SK-N-SH treated with all-trans-retinoic acid at 6 μM for 48 hours (cell line): ENCODE measurements around the gene ZNF683.
"Not testable (repeated sequence)": the region's sequence is repeated elsewhere in the genome, so short reads cannot be mapped to it uniquely, and the experiment has no call there.

Source experiments
- ARNTL ChIP-seq: fragments of 450-650 bp; formaldehyde crosslinking; IDR thresholded peaks from 2 replicates; pipeline ENCODE4 v1.5.0; 2020; ENCODE audit warnings: low read depth, mild to moderate bottlenecking, moderate library complexity, borderline replicate concordance
- CSDC2 ChIP-seq: fragments of 250-450 bp; sonication (Bioruptor Pico); IDR thresholded peaks from 2 replicates; pipeline ENCODE4 v1.5.0; 2020; ENCODE audit warnings: mild to moderate bottlenecking, moderate library complexity
- GLIS3 ChIP-seq: fragments of 250-450 bp; sonication (Bioruptor Pico); IDR thresholded peaks from 2 replicates; pipeline ENCODE4 v1.5.0; 2020; ENCODE audit warnings: mild to moderate bottlenecking, moderate library complexity
- PPARA ChIP-seq: fragments of 250-450 bp; sonication (Bioruptor Pico); IDR thresholded peaks from 2 replicates; pipeline ENCODE4 v1.5.0; 2020; ENCODE audit warnings: mild to moderate bottlenecking, borderline replicate concordance
- RARB ChIP-seq: fragments of 250-450 bp; sonication (Bioruptor Pico); IDR thresholded peaks from 2 replicates; pipeline ENCODE4 v1.8.0; 2021; ENCODE audit warnings: mild to moderate bottlenecking, moderate library complexity
- TCF4 ChIP-seq: fragments of 250-450 bp; sonication (Bioruptor Pico); IDR thresholded peaks from 2 replicates; pipeline ENCODE4 v1.8.0; 2021; ENCODE audit warnings: mild to moderate bottlenecking, moderate library complexity, borderline replicate concordance
- ZFP3 ChIP-seq: fragments of 250-450 bp; sonication (Bioruptor Pico); IDR thresholded peaks from 2 replicates; pipeline ENCODE4 v1.5.0; 2020; ENCODE audit warnings: mild to moderate bottlenecking, moderate library complexity
- ZFP30 ChIP-seq: fragments of 450-650 bp; formaldehyde crosslinking; IDR thresholded peaks from 2 replicates; pipeline ENCODE4 v1.5.0; 2022; ENCODE audit warnings: mild to moderate bottlenecking, moderate library complexity
- ZNF565 ChIP-seq: fragments of 450-650 bp; formaldehyde crosslinking; conservative IDR thresholded peaks from 2 replicates; pipeline ENCODE4 v1.5.0; 2020; ENCODE audit warnings: low read depth, mild to moderate bottlenecking, moderate library complexity
- ZNF8 ChIP-seq: fragments of 450-650 bp; formaldehyde crosslinking; IDR thresholded peaks from 2 replicates; pipeline ENCODE4 v1.5.0; 2020; ENCODE audit warnings: mild to moderate bottlenecking, moderate library complexity
- TF ChIP-seq, protein P1 (sequence below): fragments of 250-450 bp; sonication (Bioruptor Pico); IDR thresholded peaks from 2 replicates; pipeline ENCODE4 v1.8.0; 2021; ENCODE audit warnings: low read depth, mild to moderate bottlenecking, moderate library complexity, borderline replicate concordance
- TF ChIP-seq, protein P2 (sequence below): fragments of 250-450 bp; sonication (Bioruptor Pico); IDR thresholded peaks from 2 replicates; pipeline ENCODE4 v1.8.0; 2020; ENCODE audit warnings: mild to moderate bottlenecking, moderate library complexity, borderline replicate concordance
- TF ChIP-seq, protein P3 (sequence below): fragments of 250-450 bp; sonication (Bioruptor Pico); IDR thresholded peaks from 2 replicates; pipeline ENCODE4 v1.5.0; 2020; ENCODE audit warnings: mild to moderate bottlenecking, moderate library complexity

DNA sequence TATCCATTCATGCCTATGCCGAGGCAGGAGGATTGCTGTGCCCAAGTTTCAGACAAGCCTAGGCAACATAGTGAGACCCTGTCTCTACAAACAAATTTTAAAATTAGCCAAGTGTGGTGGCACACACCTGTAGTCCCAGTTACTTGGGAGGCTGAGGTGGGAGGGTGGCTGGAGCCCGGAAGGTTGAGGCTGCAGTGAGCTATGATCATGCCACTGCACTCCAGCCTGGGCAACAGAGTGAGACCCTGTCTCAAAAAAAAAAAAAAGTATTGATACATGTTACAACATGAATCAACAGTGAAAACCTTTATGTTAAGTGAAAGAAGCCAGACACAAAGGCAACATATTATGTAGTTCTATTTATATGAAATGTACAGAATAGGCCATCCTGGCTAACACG lies 12.5 kb upstream of the ZNF683 start:
- TF ChIP-seq PPARA; ZNF565 (CRISPR knock-in tag); ZFP3 (CRISPR knock-in tag); RARB (CRISPR knock-in tag); ZNF8 (CRISPR knock-in tag); CSDC2 (CRISPR knock-in tag); GLIS3; ARNTL (CRISPR knock-in tag); TCF4 (CRISPR knock-in tag); ZFP30 (CRISPR knock-in tag): not testable (repeated sequence)
- TF ChIP-seq, protein P1, sequence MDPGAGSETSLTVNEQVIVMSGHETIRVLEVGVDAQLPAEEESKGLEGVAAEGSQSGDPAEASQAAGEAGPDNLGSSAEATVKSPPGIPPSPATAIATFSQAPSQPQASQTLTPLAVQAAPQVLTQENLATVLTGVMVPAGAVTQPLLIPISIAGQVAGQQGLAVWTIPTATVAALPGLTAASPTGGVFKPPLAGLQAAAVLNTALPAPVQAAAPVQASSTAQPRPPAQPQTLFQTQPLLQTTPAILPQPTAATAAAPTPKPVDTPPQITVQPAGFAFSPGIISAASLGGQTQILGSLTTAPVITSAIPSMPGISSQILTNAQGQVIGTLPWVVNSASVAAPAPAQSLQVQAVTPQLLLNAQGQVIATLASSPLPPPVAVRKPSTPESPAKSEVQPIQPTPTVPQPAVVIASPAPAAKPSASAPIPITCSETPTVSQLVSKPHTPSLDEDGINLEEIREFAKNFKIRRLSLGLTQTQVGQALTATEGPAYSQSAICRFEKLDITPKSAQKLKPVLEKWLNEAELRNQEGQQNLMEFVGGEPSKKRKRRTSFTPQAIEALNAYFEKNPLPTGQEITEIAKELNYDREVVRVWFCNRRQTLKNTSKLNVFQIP (CRISPR knock-in tag), result not testable (repeated sequence)
- TF ChIP-seq, protein P2, sequence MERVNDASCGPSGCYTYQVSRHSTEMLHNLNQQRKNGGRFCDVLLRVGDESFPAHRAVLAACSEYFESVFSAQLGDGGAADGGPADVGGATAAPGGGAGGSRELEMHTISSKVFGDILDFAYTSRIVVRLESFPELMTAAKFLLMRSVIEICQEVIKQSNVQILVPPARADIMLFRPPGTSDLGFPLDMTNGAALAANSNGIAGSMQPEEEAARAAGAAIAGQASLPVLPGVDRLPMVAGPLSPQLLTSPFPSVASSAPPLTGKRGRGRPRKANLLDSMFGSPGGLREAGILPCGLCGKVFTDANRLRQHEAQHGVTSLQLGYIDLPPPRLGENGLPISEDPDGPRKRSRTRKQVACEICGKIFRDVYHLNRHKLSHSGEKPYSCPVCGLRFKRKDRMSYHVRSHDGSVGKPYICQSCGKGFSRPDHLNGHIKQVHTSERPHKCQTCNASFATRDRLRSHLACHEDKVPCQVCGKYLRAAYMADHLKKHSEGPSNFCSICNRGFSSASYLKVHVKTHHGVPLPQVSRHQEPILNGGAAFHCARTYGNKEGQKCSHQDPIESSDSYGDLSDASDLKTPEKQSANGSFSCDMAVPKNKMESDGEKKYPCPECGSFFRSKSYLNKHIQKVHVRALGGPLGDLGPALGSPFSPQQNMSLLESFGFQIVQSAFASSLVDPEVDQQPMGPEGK (CRISPR knock-in tag), result not testable (repeated sequence)
- TF ChIP-seq, protein P3, sequence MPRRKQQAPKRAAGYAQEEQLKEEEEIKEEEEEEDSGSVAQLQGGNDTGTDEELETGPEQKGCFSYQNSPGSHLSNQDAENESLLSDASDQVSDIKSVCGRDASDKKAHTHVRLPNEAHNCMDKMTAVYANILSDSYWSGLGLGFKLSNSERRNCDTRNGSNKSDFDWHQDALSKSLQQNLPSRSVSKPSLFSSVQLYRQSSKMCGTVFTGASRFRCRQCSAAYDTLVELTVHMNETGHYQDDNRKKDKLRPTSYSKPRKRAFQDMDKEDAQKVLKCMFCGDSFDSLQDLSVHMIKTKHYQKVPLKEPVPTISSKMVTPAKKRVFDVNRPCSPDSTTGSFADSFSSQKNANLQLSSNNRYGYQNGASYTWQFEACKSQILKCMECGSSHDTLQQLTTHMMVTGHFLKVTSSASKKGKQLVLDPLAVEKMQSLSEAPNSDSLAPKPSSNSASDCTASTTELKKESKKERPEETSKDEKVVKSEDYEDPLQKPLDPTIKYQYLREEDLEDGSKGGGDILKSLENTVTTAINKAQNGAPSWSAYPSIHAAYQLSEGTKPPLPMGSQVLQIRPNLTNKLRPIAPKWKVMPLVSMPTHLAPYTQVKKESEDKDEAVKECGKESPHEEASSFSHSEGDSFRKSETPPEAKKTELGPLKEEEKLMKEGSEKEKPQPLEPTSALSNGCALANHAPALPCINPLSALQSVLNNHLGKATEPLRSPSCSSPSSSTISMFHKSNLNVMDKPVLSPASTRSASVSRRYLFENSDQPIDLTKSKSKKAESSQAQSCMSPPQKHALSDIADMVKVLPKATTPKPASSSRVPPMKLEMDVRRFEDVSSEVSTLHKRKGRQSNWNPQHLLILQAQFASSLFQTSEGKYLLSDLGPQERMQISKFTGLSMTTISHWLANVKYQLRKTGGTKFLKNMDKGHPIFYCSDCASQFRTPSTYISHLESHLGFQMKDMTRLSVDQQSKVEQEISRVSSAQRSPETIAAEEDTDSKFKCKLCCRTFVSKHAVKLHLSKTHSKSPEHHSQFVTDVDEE (CRISPR knock-in tag), result not testable (repeated sequence)
